HG03571 (cell line): ENCODE data around the gene VIPR2.

Source experiments
- ATAC-seq: cut with Tn5 transposase; IDR thresholded peaks from one replicate; pipeline ENCODE4 v1.9.1; 2021; ENCODE audit not compliant: unreplicated experiment

VIPR2 gene

DNA sequence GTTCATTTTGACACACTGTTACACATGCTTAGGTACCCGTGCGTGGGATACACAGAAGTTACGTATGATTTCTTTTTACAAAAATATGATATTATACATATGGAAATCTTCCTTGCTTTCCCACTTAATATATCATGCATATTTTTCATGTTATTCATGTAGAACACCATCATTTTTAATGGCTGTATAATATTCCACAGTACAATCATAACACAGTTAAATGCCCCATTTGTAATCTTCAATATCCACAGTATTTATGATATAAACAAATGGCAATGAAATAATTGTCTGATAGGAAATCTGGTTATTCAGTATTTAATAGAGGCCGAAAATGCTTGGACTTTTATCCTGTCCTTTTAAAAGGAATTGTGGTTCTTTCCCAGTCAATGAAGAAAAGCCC, 23.2 kb downstream of the VIPR2 start:
- no peak for ATAC-seq

DNA sequence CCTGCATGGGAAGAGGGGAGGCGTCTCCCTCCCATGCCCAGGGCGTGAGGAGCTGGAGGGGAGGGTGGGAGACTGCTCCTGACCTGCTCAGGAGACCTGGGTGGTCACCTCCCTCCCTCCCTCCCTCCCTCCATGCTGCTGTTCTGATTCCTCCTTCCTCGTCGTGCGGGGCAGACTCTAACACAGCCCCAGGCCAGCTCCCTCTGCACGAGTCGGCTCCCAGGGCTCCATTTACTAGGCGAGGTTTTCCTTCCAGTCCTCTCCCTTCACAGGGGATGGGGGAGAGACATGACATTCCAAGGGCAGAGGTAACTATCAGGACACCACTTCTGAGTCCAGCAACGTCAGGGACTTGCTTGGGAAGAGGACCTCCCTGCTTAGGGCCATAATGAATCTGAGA, 23.6 kb downstream of the VIPR2 start:
- ATAC-seq = no peak

DNA sequence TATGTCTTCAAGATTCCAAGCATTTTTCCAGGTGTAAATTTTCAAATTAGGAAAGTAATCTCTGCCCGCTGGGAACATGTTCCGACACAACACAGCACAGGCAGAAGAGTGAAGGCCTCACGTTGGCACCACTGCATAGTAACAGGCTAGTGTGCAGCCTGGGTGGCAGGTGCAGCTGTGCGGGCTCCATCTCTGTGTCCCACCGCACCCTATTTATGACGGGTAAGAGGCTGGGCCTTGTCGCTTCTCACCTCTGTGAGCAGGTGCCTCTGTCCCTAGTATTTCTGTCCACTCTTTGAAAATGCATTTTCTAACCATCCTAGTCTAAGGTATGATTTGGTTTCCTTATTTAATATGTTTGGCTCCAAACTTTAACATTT, 24.1 kb downstream of the VIPR2 start:
- ATAC-seq = no peak

DNA sequence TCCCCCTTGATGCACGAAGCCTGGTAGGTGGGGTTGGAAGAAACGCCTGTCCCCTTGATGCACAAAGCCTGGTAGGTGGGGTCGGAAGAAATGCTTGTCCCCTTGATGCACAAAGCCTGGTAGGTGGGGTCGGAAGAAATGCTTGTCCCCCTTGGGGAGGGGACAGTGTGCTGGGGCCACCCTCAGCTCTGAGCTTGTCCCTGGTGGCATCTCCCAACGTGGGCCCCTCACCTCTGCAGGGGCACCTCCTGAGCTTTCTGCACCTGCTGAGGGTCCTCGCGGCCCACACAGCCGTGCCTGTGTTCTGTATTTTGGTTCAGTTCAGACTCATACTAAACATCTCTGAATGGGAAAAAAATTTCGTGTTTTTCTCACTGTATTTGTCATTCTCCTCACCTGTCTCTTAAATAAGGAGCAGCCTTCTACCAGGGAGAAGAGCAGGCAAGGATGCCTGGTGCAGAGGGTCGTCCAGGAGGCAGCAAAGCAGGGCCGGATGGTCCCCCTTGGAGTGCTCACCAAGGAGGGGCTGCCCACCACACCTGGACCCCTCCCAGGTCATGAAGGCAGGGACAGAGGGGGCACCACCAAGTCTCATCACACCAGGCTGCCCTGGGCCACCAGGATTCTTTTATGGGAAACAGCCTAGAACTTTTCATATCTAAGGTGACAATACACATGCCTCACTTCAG, 24.7 kb downstream of the VIPR2 start:
- no peak for ATAC-seq

DNA sequence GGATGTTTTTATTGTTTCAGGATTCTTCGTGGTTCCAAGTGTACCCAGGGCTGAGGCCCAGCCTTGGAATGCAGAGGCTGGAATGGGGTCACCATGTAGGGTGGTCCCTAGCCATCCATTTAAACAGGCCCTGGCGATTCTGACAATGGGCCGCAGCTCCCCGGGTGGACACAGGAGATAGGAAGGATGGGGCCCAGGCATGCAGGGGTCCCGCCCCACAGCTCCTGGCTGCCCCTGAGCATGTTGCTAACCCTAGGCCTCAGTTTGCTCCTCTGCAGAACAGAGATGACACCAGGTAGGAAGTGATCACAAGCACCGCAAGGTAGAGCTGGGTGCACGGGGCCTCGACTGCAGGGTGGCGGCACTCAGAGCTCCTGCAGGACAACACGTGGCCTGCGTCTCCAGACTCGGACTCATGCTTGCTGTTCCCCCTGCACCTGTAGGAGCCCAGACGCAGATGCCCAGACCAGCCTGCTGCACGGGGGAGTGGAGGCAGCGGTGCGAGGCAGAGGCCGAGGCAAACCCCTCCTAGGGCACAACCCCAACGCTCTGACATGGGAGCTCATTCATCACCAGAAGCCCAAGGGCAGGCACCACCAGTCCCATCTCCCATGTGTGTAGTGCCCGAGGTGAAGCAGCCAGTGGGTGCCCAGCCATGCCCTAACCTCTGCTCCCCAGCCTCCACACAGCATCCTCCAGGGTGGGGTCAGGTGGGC, 25.5 kb downstream of the VIPR2 start:
- no peak for ATAC-seq

DNA sequence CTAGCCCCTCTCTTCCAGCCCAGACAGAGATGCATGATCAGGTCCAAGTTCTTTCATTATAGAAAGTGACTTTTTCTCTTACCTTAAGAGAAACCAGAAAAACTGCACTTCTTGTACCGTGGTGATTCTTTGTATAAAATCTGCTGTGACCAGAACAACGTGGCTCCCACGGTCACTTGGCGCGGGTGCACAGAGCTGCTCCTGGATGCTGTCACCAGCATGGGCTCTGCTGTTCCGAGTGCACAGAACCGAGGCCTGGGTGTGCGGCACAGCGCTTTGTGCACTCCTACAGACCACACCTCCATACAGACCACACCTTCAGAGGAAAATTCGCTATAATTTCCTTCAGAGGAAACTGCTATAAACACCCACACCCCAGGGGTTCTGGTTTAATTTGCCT, 26.0 kb downstream of the VIPR2 start:
- no peak for ATAC-seq

DNA sequence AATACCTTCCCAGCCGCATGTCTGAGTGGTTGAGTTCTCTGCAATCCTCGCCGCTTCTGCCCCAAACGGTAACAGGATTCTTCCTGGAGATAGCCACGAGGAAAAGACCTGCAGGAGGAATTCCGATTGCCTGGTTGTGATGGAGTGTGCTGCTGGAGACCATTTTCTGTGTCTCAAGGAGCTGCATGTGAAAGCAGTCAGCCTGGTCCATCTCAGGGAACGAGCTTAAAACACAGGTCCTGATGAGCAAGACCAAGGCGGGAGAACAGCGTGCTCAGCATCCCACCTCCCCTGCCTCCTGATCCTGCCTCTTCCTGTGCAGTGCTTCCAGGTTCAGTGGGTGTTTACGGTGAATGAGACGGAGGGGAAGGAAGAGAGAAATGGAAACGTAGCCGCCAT, 26.5 kb downstream of the VIPR2 start:
- ATAC-seq = no peak

DNA sequence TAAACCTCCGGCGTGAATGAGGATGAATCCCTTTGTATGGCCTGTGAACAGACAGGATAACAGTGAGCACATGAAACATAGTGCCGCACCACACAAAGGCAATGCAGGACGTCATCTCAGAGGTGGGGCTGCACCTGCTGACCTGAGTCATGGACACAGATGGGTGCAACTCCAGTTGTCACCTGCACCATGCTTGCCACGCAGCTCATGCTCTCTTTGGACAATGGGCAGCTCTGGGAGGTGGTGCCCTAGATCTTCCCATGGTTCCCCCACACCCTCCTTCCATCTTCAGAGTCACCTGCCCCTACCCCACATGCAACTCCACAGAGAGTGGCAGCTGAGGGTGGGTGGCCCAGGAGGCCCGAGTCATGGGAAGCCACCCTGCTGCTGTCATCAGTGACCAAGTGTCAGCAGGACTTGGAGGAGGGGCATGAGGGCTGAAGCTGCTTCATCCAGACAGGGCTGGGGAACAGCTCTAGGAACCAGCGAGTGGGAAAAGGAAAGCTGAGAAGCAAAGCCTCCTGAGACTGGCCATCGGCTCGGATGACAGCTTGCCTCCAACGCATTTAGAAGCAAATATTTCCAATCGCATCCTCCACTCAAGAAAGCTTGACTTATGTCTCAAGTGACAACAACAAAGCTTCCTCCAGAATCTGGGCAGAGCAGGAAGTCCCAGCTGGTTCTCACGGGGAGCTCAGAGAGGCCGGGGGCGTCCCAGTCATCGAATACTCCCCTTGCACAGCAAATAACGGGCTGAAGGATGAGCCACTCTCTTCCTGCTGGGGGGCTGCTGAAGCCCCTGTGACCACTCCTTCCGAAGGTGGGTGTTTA, 27.1 kb downstream of the VIPR2 start:
- no peak for ATAC-seq

DNA sequence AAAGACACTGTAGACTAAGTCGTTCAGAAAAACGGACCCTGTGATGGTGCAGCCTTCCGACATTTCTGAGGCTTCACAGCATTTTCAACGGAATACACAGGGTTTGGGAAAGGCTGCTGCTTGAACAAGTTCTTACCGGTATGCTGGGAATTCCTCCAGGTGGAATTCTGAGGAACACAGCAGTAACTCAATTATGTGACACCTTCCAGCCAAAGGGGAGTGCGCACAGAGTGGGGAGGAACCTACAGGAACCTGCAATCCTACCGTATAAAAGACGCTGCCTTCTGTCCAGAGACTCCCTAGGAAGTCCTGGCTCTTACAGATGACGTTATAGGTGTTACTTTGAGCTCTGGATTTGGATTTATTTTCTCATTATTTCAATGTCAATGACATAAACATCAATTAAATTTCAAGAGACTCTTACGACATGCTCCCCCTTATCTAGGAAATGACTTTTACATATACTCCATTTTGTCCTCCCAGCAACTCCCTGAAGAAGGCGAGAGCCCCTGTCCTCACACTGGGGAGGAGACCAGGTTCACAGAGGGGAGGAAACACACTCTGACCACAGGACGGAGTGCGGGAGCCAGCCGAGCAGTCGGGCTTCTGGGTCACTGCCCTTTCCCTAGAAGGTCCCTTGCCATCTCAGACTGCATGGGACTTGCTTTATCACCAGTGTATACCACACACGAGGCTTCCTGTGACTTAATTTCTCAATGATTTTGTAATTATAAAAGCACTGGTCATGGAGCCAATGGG, 27.9 kb downstream of the VIPR2 start:
- ATAC-seq = no peak

DNA sequence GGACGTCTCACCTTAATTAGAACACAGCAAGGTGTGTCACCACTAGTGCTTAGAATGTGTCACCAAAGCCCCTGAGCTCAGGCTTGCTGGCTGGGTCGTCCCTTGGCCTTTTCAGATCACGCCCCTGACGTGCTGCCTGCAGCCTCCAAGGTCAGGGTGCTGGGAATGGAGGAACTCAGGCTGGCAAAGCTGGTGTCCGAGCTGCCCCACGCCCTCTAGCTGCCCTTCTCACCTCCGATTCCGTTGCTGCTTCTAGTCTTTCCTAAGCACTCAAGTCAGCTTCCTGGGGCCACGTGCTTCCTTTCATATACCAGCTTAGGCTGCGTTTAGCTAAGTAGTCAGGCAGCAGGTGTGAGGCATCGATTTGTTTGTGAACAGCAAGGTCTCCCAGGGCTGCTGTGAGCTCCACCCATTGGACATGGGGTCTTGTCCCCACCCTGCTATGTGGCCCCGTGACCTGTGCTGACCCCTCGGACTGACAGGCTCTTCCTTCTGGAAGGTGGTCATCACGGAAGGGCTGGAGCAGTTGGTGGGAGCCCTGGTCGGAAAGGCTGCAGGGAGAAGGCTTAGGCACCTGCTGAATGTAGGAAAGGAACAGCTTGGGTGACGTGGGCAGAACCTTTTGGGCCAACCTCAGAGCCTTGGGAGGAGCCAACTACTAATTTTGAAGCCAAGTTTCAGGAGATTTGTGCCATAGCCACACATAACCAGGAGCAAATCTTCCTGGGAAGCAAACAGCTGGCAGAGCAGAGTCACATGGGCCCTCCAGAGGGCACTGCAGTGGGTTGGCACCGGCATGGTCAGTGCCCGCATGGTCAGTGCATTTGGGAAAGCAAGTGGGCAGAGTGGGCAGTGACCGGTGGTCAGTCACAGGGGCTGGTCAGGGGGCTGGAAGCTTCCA, 28.8 kb downstream of the VIPR2 start:
- ATAC-seq = no peak

DNA sequence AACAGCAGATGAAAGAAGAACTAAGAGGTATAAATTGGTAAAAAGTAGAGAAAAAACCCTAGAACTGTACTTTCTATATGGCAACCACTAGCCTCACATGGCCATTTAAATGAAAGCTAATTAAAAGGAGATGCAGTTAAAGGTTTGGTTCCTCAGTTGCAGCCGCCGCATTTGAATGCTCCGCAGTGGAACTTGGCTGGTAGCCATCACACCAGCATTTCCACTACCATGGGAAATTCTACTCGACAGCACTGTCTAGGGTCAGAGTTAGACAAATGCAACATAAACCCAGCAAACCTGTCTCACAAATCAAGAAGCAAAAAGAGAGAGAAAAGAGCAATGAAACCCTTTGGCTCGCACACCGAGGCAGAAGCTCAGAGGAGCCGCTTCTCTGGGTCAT, 29.7 kb downstream of the VIPR2 start:
- no peak for ATAC-seq

DNA sequence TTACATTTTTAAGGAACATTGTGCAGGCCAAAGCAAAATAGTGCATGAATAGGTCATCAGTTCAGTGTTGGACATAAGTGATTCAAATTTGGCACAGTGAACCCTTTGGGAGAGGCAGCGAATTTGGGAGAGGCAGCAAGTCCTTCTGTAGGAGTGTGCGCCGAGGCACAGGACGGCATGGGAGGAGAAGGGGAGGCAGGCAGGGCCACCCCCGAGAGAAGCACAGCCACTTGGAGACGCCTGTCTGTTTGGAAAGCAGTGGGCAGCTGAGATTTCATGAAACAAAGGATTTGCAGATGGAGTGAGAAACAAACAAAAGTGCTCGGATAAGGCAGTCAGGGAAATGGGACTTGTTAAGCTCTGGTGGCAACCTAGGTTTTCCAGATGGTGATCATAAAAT, 30.6 kb downstream of the VIPR2 start:
- ATAC-seq = no peak

DNA sequence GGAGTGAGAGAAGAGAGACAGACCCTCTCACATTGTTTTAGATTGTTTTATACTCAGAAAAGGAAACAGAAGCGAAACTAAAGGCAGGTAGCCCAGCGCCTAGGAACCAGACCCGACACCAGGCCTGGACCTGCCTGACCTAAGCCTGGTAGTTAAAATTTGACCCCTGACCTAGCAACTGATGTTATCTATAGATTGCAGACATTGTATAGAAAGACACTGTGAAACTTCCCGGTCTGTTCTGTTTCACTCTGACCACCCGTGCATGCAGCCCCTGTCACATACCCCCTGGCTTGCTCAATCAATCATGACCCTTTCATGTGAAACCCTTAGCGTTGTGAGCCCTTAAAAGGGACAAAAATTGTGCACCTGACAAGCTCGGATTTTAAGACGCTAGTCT, 31.6 kb downstream of the VIPR2 start:
- no peak for ATAC-seq

DNA sequence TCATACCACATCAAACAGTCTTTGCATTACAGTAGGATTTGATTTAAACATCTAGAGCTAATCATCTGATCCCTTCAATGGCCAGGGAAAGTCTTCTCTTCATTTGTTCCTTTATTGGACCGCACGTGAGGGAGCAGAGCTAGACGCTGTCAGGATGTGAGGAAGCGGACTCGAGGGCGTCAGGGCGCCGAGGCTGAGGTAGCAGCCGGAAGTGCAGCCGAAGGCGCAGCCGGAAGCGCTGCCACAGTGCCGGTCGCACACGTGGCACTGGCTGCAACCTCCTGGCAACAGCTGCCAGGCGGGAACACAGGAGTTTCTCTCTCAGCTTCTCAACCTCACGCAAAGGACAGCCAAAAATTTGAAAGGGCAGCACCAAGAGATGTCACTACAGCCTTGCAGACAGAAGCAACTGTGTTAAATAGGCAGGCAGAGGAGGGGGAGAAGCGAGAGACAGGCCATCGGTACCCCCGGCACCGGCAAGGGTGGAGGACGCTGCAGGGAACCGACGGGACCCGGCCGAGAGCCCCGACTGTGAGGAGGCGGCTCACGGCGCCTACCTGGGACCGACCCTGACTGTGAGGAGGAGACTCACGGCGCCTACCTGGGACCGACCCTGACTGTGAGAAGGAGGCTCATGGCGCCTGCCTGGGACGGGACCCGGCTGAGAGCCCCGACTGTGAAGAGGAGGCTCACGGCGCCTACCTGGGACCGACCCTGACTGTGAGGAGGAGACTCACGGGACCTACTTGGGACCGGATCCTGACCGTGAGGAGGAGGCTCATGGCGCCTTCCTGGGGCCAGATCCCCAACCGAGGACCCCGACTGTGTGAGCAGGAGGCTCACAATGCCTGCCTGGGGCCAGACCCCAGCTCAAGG, 32.3 kb downstream of the VIPR2 start:
- ATAC-seq = no peak

DNA sequence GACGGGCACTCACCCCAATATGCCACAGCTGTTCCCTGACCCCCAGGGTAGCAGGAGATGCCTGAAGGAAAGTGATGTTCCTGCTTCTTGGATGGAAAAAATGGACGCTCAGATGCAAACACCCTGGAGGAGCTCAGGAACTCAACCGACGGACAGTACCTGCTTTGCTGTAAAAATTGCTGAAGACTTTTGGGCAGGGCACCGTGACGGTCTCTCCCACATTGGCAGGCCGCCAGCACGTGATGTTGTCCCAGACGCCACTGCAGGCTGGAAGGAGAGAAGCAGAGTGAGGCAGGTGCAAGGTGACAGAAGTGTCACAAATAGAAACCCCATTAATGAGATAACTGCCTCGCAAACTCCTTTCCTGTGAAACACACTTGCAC, 35.0 kb downstream of the VIPR2 start:
- no peak for ATAC-seq

DNA sequence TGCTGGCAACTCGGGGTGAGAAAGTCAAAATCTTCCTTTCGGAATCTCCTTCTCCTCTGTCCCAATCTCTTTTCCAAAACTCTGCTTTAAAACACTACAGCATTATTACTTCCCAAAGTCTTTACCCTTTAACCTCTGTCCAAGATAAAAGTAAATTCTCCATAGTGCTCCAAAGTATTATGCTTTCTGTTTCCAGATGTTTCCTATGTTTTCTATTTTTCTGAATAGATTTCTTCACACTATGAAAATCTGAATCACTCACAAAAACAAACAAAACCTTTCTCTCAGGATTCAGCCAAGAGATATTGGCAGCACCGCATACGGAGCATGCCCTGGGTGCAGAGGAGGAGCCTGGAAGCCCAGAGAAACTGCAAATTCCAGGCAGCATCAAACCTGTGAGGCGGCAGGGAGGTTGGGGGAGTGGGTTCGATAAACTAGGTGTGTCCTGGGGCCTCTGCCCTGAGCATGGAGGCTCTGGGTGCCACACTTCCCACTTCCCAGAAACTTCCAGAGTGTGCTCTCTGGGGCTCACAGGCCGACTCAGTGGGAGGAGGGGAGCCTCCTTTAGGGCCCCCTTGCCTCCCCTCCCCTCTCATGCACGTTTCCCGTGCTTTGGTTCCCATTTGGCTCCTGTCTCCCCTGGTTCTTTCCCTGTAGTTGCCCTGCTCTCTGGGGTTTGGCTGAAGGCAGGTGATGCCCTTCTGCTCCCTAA, 35.6 kb downstream of the VIPR2 start:
- no peak for ATAC-seq

DNA sequence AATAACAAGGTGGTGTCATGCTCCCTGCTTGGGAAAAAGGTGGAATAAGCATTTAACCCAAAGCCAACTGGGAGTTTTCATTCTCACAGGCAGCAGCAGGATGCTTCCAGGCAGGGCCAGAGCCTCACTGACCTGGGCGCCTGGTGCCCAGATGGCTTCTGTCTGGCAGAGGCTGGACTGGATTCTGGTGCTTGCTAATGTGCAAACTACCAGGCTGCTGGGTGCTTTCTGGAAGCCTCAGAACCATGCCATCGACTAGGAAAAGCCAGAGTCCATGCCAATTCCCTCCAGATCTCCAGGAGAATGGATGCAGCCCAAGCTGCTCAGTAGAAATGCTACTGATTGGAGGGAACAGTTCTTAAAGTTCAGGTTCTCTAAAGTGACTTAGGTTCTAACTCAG, 36.2 kb downstream of the VIPR2 start:
- no peak for ATAC-seq

DNA sequence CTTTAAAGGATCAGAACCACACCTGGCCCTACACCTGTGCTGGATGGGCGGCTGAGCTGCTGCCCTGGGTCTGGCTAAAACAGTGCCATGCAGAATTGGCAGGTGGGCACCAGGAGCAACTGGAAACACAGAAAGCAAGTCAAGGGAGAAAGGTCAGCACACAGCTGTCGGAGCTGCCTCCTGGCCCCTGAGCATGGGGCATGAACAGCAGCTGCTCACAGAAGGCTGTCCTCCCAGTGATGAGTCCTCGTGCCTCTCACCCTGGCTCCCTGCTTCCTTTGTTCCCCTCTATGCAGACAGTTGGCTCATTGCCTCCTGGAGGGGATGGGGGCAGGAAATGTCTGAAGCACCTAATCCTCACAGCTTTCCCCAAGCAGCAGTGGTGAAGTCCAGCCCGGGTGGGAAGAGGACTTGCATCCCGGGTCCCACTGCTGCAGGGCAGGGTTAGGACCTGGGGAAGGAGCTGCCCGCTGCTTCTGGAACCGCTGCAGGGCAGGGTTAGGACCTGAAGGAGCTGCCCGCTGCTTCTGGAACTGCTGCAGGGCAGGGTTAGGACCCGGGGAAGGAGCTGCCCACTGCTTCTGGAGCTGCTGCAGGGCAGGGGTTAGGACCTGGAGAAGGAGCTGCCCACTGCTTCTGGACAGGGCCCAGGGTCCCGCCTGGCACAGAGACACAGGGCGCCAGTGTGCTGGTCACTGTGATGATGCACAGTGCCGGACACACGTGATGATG, 37.3 kb downstream of the VIPR2 start:
- ATAC-seq = no peak
